Measurements from ENCODE around the gene SORL1-AS1.

DNA sequence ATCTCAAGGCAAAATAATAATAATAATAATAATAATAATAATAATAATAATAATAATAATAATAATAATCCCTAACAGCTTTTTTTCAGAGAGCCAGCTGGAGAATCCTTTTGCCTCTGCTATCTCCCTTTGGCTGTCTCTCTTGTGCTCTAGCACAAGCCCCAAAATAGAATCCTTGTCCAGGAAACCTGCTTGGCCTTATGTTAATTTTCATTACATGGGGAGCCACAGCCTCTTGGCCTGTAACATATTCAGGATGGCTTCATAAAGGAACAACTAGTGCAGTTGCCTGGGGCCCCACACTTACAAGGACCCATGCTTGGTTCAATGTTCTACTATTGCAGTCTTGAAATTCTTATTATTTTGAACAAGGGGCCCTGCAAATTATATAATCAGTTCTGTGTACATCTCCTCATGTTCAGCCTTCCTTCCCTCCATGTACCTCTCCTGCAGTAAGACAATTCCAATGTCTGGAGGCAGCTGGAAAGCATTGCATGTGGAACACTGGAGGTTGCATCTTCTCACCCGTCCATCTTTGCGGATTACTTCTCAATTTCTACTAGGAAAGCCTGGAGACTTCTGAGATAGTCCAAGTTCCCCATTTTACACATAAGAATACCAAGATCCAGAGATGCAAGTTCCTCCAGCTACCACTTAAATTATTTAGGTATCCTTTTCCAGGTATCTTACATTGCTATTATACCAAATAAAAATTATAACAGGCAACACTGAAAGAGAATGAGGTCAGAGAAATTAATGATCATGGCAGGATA is 38.4 kb downstream of the SORL1-AS1 start:
- TF ChIP-seq POLR2A (IDR thresholded peaks at IDR 0.05; ENCODE audit: low read depth, low read length) (no peak), TAF1 (IDR thresholded peaks at IDR 0.05; ENCODE audit: borderline replicate concordance, low read depth, low read length) (no peak), POLR2AphosphoS5 (IDR thresholded peaks at IDR 0.05; ENCODE audit: low read depth, low read length) (no peak)

Measured in GM12892 (cell line).